ENCODE results near the gene KIFAP3.

KIFAP3 gene

GRCh38 chr1:169925505-169926482, 148.7 kb downstream of the KIFAP3 start:
- in situ Hi-C loops (cut with MboI; ENCODE audit: low sequenced_read_pairs) = no loop called here

- in situ Hi-C loops (cut with MboI; ENCODE audit: low sequenced_read_pairs) = loop anchor here (25.0 kb wide), 1 partner anchor 612 kb away; the partner anchor contains the start of gene GORAB
Measured at GRCh38 chr1:169924829-169925228, 149.7 kb downstream of the KIFAP3 start.

- in situ Hi-C loops (cut with MboI; ENCODE audit: low sequenced_read_pairs) = loop anchor here (25.0 kb wide), 1 partner anchor 613 kb away; the partner anchor contains the start of gene GORAB
Measured at GRCh38 chr1:169924063-169924462, 150.4 kb downstream of the KIFAP3 start.

- in situ Hi-C loops (cut with MboI; ENCODE audit: low sequenced_read_pairs) = loop anchor here (25.0 kb wide), 1 partner anchor 616 kb away; the partner anchor contains the start of gene GORAB
Measured at GRCh38 chr1:169921080-169921479, 153.4 kb downstream of the KIFAP3 start.

GRCh38 chr1:169918927-169919326, 155.6 kb downstream of the KIFAP3 start:
- in situ Hi-C loops (cut with MboI; ENCODE audit: low sequenced_read_pairs) = loop anchor here (25.0 kb wide), 1 partner anchor 618 kb away; the partner anchor contains the start of gene GORAB

- in situ Hi-C loops (cut with MboI; ENCODE audit: low sequenced_read_pairs) = loop anchor here (25.0 kb wide), 1 partner anchor 619 kb away; the partner anchor contains the start of gene GORAB
Measured at GRCh38 chr1:169918220-169918619, 156.3 kb downstream of the KIFAP3 start.

- in situ Hi-C loops (cut with MboI; ENCODE audit: low sequenced_read_pairs) = loop anchor here (25.0 kb wide), 1 partner anchor 622 kb away; the partner anchor contains the start of gene GORAB
Measured at GRCh38 chr1:169915150-169915549, 159.3 kb downstream of the KIFAP3 start.

- in situ Hi-C loops (cut with MboI; ENCODE audit: low sequenced_read_pairs) = loop anchor here (25.0 kb wide), 1 partner anchor 623 kb away; the partner anchor contains the start of gene GORAB
Measured at GRCh38 chr1:169914531-169914930, 160.0 kb downstream of the KIFAP3 start.

- in situ Hi-C loops (cut with MboI; ENCODE audit: low sequenced_read_pairs) = loop anchor here (25.0 kb wide), 1 partner anchor 628 kb away; the partner anchor contains the start of gene GORAB
Measured at GRCh38 chr1:169909499-169909898, 165.0 kb downstream of the KIFAP3 start.

GRCh38 chr1:169906938-169907337, 167.6 kb downstream of the KIFAP3 start:
- in situ Hi-C loops (cut with MboI; ENCODE audit: low sequenced_read_pairs) = loop anchor here (25.0 kb wide), 1 partner anchor 630 kb away; the partner anchor contains the start of gene GORAB

GRCh38 chr1:169904834-169905233, 169.7 kb downstream of the KIFAP3 start:
- in situ Hi-C loops (cut with MboI; ENCODE audit: low sequenced_read_pairs) = loop anchor here (25.0 kb wide), 1 partner anchor 632 kb away; the partner anchor contains the start of gene GORAB

GRCh38 chr1:169902751-169903150, 171.7 kb downstream of the KIFAP3 start:
- in situ Hi-C loops (cut with MboI; ENCODE audit: low sequenced_read_pairs) = loop anchor here (25.0 kb wide), 1 partner anchor 635 kb away; the partner anchor contains the start of gene GORAB

- in situ Hi-C loops (cut with MboI; ENCODE audit: low sequenced_read_pairs) = loop anchor here (25.0 kb wide), 1 partner anchor 636 kb away; the partner anchor contains the start of gene GORAB
Measured at GRCh38 chr1:169901115-169901514, 173.4 kb downstream of the KIFAP3 start.

GRCh38 chr1:169900571-169900970, 173.9 kb downstream of the KIFAP3 start:
- in situ Hi-C loops (cut with MboI; ENCODE audit: low sequenced_read_pairs) = loop anchor here (25.0 kb wide), 1 partner anchor 637 kb away; the partner anchor contains the start of gene GORAB

- in situ Hi-C loops (cut with MboI; ENCODE audit: low sequenced_read_pairs) = loop anchor here (25.0 kb wide), 1 partner anchor 638 kb away; the partner anchor contains the start of gene GORAB
Measured at GRCh38 chr1:169899519-169900217, 174.8 kb downstream of the KIFAP3 start.

- in situ Hi-C loops (cut with MboI; ENCODE audit: low sequenced_read_pairs) = no loop called here
Measured at GRCh38 chr1:169896013-169896412, 178.5 kb downstream of the KIFAP3 start.

- in situ Hi-C loops (cut with MboI; ENCODE audit: low sequenced_read_pairs) = no loop called here
Measured at GRCh38 chr1:169894424-169895145, 179.9 kb downstream of the KIFAP3 start.

- in situ Hi-C loops (cut with MboI; ENCODE audit: low sequenced_read_pairs) = no loop called here
Measured at GRCh38 chr1:169893645-169894423, 180.7 kb downstream of the KIFAP3 start, which contains the start of gene SCYL3. SCYL3 (minus strand) TSS chr1:169893896; CDS start chr1:169888840, 5,056 bp downstream.
